K562 (cell line): ENCODE measurements around the gene RBM34. TPM values are rescaled to one million over a fixed set of nuclear protein-coding genes. Genes with fewer than 3 reads are reported as not detected.

Source experiments
- ATF7 ChIP-seq: fragments of 450-650 bp; IDR thresholded peaks from 2 replicates; pipeline ENCODE4 v1.7.1; 2014; ENCODE audit warnings: mild to moderate bottlenecking, moderate library complexity
- ESRRA ChIP-seq: fragments of 450-650 bp; IDR thresholded peaks from 2 replicates; pipeline ENCODE4 v1.6.1; 2014; ENCODE audit warnings: low read depth, mild to moderate bottlenecking, moderate library complexity, borderline replicate concordance
- HDAC1 ChIP-seq, 2 experiments: fragments of 450-650 bp; IDR thresholded peaks; 2 replicates each; pipeline ENCODE4 v1.6.1; 2016 to 2017; ENCODE audit warnings: inconsistent platforms in 1 of 2, mild to moderate bottlenecking in 1 of 2, moderate library complexity in 1 of 2
- HDAC2 ChIP-seq: fragments of 450-650 bp; IDR thresholded peaks from 2 replicates; pipeline ENCODE4 v1.6.1; 2016; ENCODE audit warnings: mild to moderate bottlenecking
- JUN ChIP-seq, 2 experiments: sonication (generic) in 1 of 2; formaldehyde crosslinking in 1 of 2; IDR thresholded peaks; 2 replicates each; pipeline versions ENCODE4 v1.6.1 to v1.8.0; 2012 to 2022; ENCODE audit warnings: borderline replicate concordance in 2 of 2, mild to moderate bottlenecking in 2 of 2, improper control_type of control experiment in 1 of 2, low read depth in 1 of 2, low read length in 1 of 2, missing genetic modification reagents in 1 of 2
- JUND ChIP-seq, 2 experiments: IDR thresholded peaks; 2 replicates in 1 of 2; 3 replicates in 1 of 2; pipeline ENCODE4 v1.6.1; 2011; ENCODE audit warnings: borderline replicate concordance in 2 of 2, low read depth in 2 of 2, low read length in 2 of 2, improper control_type of control experiment in 1 of 2, missing biosample characterization in 1 of 2, missing genetic modification characterization in 1 of 2, missing genetic modification reagents in 1 of 2
- MECOM ChIP-seq: fragments of 250-450 bp; sonication (Bioruptor Pico); IDR thresholded peaks from 2 replicates; pipeline ENCODE4 v1.8.0; 2022; ENCODE audit warnings: inconsistent platforms
- MYC ChIP-seq, 2 experiments: fragments of 250-450 bp in 1 of 2; sonication (Bioruptor Pico) in 1 of 2; IDR thresholded peaks; 2 replicates each; pipeline versions ENCODE4 v1.5.1 to v1.6.1; 2012 to 2021; ENCODE audit warnings: low read depth in 2 of 2, borderline replicate concordance in 1 of 2, improper control_type of control experiment in 1 of 2, low read length in 1 of 2, mild to moderate bottlenecking in 1 of 2, moderate library complexity in 1 of 2
- NCOA1 ChIP-seq: fragments of 450-650 bp; IDR thresholded peaks from 2 replicates; pipeline ENCODE4 v1.6.1; 2016; ENCODE audit warnings: low read depth
- RNF2 ChIP-seq: sonication (generic); IDR thresholded peaks from 2 replicates; pipeline ENCODE4 v1.6.1; 2016
- SIX5 ChIP-seq, 2 experiments: IDR thresholded peaks; 2 replicates each; pipeline ENCODE4 v1.6.1; 2011; ENCODE audit warnings: low read length in 2 of 2, borderline replicate concordance in 1 of 2, low read depth in 1 of 2, mild to moderate bottlenecking in 1 of 2, moderate library complexity in 1 of 2; ENCODE audit not compliant: insufficient read depth in 1 of 2
- SP1 ChIP-seq: sonication (generic); formaldehyde crosslinking; IDR thresholded peaks from 2 replicates; pipeline ENCODE4 v1.8.1; 2022; ENCODE audit warnings: mild to moderate bottlenecking, missing genetic modification reagents
- SP2 ChIP-seq: IDR thresholded peaks from 2 replicates; pipeline ENCODE4 v1.6.1; 2011; ENCODE audit warnings: mild to moderate bottlenecking, low read depth, low read length, moderate library complexity; ENCODE audit not compliant: poor library complexity, severe bottlenecking; ENCODE audit errors: extremely low read depth
- TRIM28 ChIP-seq: fragments of 450-650 bp; IDR thresholded peaks from 2 replicates; pipeline ENCODE4 v1.6.1; 2017
- TSC22D4 ChIP-seq: fragments of 450-650 bp; IDR thresholded peaks from 2 replicates; pipeline ENCODE4 v1.6.1; 2016; ENCODE audit warnings: missing genetic modification characterization, missing biosample characterization, control low read depth
- ZNF12 ChIP-seq: sonication (generic); formaldehyde crosslinking; IDR thresholded peaks from 2 replicates; pipeline ENCODE4 v1.4.0; 2020; ENCODE audit warnings: mild to moderate bottlenecking, missing genetic modification reagents
- ZNF140 ChIP-seq: fragments of 250-450 bp; sonication (Bioruptor Pico); IDR thresholded peaks from 2 replicates; pipeline ENCODE4 v1.8.0; 2021; ENCODE audit warnings: moderate library complexity, mild to moderate bottlenecking, inconsistent platforms
- ZNF263 ChIP-seq: sonication (generic); formaldehyde crosslinking; IDR thresholded peaks from 2 replicates; pipeline ENCODE4 v1.8.0; 2022; ENCODE audit warnings: mild to moderate bottlenecking, missing genetic modification reagents, borderline replicate concordance
- ZNF57 ChIP-seq: fragments of 450-650 bp; formaldehyde crosslinking; IDR thresholded peaks from 2 replicates; pipeline ENCODE4 v1.4.0; 2020; ENCODE audit warnings: mild to moderate bottlenecking, moderate library complexity
- polyA plus RNA-seq, 8 experiments: library from polyadenylated mRNA; depleted of rRNA in 4 of 8; stranded (reverse) in 5 of 8; unstranded in 3 of 8; fragments of >200 nt; fragmentation: Nextera tagmentation in 2 of 8; fragmentation: Illumina TruSeq in 1 of 8; extraction: Ambion mirVana in 2 of 8; extraction: Trizol in 1 of 8; gene quantifications; 2 replicates each; pipeline versions ENCODE4 v1.2.1 to v1.2.3, GENCODE V29; 2011 to 2014; ENCODE audit warnings: inconsistent platforms in 1 of 8, missing spikeins in 1 of 8
- total RNA-seq, 7 experiments: library from RNA; depleted of rRNA in 6 of 7; stranded (reverse); fragments of >200 nt in 6 of 7; fragmentation: Illumina TruSeq in 2 of 7; extraction: Trizol in 2 of 7; gene quantifications; 2 replicates each; pipeline versions ENCODE4 v1.2.1 to v1.2.3, GENCODE V29; 2011 to 2021; ENCODE audit warnings: low replicate concordance in 1 of 7
- TF ChIP-seq, protein P1 (sequence below): fragments of 450-650 bp; formaldehyde crosslinking; IDR thresholded peaks from 2 replicates; pipeline ENCODE4 v1.4.0; 2022; ENCODE audit warnings: missing genetic modification characterization
- TF ChIP-seq, protein P2 (sequence below): fragments of 450-650 bp; formaldehyde crosslinking; IDR thresholded peaks from 2 replicates; pipeline ENCODE4 v1.4.0; 2020; ENCODE audit warnings: mild to moderate bottlenecking, moderate library complexity
- TF ChIP-seq, protein P3 (sequence below): fragments of 250-450 bp; sonication (Bioruptor Pico); IDR thresholded peaks from 2 replicates; pipeline ENCODE4 v1.9.0; 2021; ENCODE audit warnings: mild to moderate bottlenecking

The RBM34 gene
- total and polyA plus RNA-seq, 9 of the 15 experiments (the other 6 are each of a cell fraction or from before 2014, with no cell fraction given) = 64.0 to 178 (median 124) TPM

DNA sequence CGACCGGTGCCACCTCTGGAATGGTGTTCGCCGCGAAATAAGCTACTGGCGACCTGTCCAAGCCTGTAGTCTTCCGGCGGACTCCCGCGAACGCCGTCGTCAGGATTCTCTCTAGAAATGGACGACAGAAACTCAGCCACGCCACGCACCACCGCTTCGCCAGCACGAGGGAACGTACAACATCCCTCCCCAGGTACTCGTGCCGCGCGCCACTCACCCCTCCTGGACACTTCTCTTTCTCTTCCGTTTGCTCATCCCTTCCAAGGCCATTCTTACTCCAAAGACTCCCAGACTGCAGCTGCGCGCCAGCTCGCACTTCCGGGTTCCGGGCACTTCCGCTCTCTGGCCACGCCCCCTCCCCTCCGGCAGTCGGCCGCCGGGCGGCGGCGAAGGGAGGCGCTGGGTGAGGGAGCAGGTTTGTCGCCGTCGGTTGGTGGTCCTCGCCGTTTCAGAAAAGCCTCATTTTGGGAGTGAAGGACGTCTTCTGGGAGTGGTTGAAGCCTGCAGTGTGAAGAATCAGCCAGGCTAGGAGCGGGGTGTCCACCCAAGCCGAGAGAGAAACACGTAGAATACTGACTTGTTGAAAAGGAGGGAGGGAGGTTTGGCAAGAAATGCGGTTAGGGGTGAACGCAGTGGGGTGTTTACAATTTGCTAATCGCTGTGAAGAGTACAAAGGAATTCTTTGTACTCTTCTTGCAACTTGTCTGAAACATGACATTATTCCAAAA lies at the start of gene RBM34 (continued):
- TF ChIP-seq ESRRA = peak; percentile 47; the same call in 1 of the 2 replicates
- peak; percentile 98 for TF ChIP-seq SP1 (CRISPR knock-in tag)
- peak; percentile 37 to 98; a peak in 3 of 4 replicates for TF ChIP-seq HDAC1 (IDR thresholded peaks at IDR 0.05)
- TF ChIP-seq TRIM28 = peak; percentile 29; the same call in 1 of the 2 replicates
- peak; percentile 74 for TF ChIP-seq ATF7
- TF ChIP-seq, protein P1, sequence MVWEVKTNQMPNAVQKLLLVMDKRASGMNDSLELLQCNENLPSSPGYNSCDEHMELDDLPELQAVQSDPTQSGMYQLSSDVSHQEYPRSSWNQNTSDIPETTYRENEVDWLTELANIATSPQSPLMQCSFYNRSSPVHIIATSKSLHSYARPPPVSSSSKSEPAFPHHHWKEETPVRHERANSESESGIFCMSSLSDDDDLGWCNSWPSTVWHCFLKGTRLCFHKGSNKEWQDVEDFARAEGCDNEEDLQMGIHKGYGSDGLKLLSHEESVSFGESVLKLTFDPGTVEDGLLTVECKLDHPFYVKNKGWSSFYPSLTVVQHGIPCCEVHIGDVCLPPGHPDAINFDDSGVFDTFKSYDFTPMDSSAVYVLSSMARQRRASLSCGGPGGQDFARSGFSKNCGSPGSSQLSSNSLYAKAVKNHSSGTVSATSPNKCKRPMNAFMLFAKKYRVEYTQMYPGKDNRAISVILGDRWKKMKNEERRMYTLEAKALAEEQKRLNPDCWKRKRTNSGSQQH = peak; percentile 93
- TF ChIP-seq MECOM = no peak
- TF ChIP-seq SP2 = no peak
- TF ChIP-seq, protein P2, sequence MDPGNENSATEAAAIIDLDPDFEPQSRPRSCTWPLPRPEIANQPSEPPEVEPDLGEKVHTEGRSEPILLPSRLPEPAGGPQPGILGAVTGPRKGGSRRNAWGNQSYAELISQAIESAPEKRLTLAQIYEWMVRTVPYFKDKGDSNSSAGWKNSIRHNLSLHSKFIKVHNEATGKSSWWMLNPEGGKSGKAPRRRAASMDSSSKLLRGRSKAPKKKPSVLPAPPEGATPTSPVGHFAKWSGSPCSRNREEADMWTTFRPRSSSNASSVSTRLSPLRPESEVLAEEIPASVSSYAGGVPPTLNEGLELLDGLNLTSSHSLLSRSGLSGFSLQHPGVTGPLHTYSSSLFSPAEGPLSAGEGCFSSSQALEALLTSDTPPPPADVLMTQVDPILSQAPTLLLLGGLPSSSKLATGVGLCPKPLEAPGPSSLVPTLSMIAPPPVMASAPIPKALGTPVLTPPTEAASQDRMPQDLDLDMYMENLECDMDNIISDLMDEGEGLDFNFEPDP = 0 out of 2 replicates have a peak, but pooled peaks have one; percentile 73
- no peak for TF ChIP-seq ZNF57 (CRISPR knock-in tag)
- peak; percentile 22; the same call in 1 of the 2 replicates for TF ChIP-seq JUND (IDR thresholded peaks at IDR 0.05; ENCODE audit: borderline replicate concordance, low read depth, low read length)
- TF ChIP-seq JUND (tag; IDR thresholded peaks at IDR 0.05; ENCODE audit: borderline replicate concordance, low read depth, low read length) = peak; percentile 17; the same call in 1 of the 3 replicates
- TF ChIP-seq, protein P3, sequence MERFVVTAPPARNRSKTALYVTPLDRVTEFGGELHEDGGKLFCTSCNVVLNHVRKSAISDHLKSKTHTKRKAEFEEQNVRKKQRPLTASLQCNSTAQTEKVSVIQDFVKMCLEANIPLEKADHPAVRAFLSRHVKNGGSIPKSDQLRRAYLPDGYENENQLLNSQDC (CRISPR knock-in tag) = peak; percentile 92
- peak; percentile 66; the same call in 1 of the 2 replicates for TF ChIP-seq ZNF12 (CRISPR knock-in tag)
- 0 out of 2 replicates have a peak, but pooled peaks have one; percentile 30 for TF ChIP-seq ZNF263
- peak; percentile 62; the same call in 1 of the 2 replicates for TF ChIP-seq NCOA1
- TF ChIP-seq RNF2 = 0 out of 2 replicates have a peak, but pooled peaks have one; percentile 39
- TF ChIP-seq TSC22D4 = no peak
- no peak; a peak in 1 of 4 replicates for TF ChIP-seq SIX5 (IDR thresholded peaks at IDR 0.05; ENCODE audit: borderline replicate concordance in 1 of 2, insufficient read depth in 1 of 2, low read depth in 1 of 2, low read length in 2 of 2)
- peak; percentile 90; the same call in 1 of the 2 replicates for TF ChIP-seq HDAC2
- peak; percentile 88 for TF ChIP-seq MYC (IDR thresholded peaks at IDR 0.05; ENCODE audit: low read depth, low read length)
- no peak; the same call in 1 of the 2 replicates for TF ChIP-seq MYC (CRISPR knock-in tag; IDR thresholded peaks at IDR 0.05; ENCODE audit: borderline replicate concordance, low read depth)
- TF ChIP-seq JUN (IDR thresholded peaks at IDR 0.05; ENCODE audit: borderline replicate concordance, low read depth, low read length) = 0 out of 2 replicates have a peak, but pooled peaks have one; percentile 4
- no peak for TF ChIP-seq JUN (CRISPR knock-in tag; IDR thresholded peaks at IDR 0.05; ENCODE audit: borderline replicate concordance)
- TF ChIP-seq ZNF140 = no peak
